Jurkat, Clone E6-1 (cell line): Measurements from ENCODE around the gene PDZD7.
"Not testable (repeated sequence)": the region's sequence is repeated elsewhere in the genome, so short reads cannot be mapped to it uniquely, and the experiment has no call there.

Source experiments
- DNase-seq: peaks from one replicate; pipeline ENCODE4 v3.0.0-alpha.2; 2011; ENCODE audit warnings: low read depth, low spot score
- H3K4me3 ChIP-seq: 2 replicates; pipeline ENCODE4 v1.5.1; 2011; ENCODE audit warnings: mild to moderate bottlenecking, low read length, control low read depth, moderate library complexity

The PDZD7 gene

DNA sequence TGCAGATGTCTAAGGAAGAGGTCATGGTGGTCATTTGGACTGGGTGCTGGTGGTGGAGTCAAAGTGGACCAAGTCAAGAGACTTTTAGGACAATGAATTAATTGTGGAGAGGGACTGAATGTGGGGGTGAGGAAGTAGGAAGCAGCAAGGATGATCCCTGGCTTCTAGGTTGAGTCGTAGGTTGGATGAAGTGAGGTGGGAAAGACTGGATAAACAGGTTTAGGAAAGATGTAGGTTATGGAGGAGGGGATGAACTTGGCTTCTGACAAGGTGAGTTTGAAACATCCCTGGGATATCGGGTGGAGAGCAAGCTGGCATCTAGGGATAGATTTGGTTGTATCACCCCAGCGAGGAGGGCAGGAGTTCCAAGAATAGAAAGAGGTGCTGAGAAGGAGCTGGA lies 54.0 kb downstream of the PDZD7 start:
- H3K4me3 ChIP-seq, result no peak overlapping the region
- DNase-seq, result no peak

DNA sequence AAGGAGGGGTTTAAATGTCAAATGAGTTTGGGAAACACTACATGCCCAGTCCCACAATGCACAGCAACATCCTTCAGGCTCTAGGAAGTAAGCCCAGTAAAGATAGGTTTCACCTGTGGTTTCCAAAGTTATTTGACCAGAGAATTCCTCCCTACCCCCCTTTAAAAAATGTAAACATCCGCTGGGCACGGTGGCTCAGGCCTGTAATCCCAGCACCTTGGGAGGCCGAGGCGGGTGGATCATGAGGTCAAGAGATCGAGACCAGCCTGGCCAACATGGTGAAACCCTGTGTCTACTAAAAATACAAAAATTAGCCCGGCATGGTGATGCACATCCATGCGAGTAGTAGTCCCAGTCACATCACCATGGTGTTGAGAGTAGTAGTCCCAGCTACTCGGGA lies 55.5 kb downstream of the PDZD7 start:
- H3K4me3 ChIP-seq, result not testable (repeated sequence)

DNA sequence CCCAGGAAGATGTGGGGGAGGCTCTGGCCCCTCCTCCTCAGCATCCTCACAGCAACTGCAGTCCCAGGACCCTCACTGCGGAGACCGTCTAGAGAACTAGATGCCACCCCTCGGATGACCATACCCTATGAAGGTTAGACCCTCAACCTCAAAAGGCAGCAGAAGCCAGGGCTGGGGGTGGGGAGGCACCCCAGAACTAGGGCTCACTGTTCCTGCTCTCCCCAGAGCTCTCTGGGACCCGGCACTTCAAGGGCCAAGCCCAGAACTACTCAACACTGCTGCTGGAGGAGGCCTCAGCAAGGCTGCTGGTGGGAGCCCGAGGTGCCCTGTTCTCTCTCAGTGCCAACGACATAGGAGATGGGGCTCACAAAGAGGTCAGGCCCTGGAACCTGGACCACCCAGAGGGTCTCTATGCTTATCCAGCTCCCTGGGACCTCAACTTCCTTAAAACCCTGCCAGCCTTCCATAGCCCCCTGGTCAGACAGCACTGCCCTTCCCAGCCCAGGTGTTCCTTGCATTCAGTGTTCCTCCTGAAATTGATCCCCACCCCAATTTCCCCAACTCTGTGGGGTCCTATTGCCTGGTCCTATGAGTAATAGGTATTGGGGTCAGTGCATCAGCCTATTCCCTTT lies 57.9 kb downstream of the PDZD7 start:
- no peak overlapping the region for H3K4me3 ChIP-seq
- DNase-seq, result no peak

More for the DNA sequence above, 55.5 kb downstream of the PDZD7 start:
- not testable (repeated sequence) for DNase-seq

DNA sequence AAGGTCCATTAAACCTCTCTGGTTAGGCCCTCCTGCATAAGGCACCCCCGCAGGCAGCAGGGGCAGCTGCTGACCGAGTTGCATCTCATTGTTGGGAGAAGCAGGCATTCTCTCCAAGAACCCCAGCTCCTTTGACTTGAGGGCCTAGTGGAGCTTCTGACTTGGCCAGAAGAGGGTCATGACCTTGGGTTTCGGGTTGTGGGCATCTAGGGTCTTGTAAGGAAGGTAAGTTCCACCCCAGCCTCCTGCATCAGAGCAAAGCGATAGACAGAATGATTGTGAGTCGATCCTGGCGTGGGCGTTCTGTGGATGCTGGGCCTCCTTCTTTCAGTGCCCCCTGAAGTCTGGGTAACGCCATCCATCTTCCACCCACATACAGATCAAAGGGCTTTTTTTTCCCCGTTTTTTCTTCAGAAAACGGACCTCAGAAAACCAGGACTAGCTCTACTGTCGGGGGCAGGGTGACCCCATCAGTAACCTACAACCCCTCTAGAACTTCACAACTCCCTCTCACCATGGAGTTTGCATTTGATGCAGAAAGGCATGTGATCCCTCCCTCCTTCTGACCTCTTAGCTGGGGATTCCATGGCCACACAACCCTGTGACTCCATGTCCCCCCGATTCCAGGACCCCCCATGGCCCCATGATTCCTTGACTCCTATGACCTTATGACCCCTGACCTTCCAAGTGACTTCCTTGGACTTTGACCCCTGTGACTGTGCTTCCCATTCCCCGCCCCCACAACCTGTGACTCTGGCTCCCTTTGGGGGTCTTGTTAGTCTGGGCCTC lies 58.6 kb downstream of the PDZD7 start:
- no peak overlapping the region for H3K4me3 ChIP-seq
- DNase-seq, result no peak

DNA sequence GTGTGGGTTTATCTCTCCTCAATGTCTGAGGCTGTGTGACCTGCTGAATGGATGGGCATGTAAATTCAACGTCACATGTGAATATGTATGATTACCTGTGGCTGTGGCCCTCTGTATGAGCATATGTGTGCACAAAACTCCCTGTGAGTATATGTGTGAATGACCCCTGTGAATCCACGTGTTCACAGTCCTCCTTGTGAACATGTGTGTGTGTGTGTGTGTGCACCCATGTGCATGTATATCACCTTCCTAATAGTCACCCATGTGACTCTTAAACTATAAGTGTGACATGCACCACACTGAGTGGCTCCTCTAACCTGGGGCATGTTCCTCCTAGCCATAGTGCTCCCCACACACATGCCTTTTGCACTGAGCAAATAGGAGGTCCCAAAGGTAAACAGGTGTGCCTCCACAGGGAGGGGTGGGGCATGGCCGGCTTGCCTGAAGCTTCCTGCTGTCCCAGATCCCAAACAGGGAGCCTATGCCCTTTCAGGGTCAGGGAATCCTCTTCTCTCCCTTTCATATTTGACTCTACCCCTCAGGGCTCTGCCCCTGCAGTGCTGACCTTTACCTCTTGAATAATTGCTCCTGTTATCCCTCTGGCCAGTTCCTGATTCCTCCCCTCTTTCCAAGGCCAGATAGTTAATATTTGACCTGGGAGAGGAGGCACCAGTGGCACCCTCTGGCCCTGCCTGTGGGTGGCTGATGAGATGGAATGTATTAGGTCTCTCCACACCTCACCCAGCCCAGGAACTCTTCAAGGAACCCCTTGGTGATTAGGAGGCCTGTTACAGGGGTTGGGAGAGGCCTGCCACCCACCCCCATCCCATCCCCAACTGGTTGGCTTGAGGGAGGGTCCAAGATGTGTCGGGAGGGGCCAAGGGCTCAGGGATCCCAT lies 59.8 kb downstream of the PDZD7 start:
- DNase-seq, result no peak
- no peak overlapping the region for H3K4me3 ChIP-seq

DNA sequence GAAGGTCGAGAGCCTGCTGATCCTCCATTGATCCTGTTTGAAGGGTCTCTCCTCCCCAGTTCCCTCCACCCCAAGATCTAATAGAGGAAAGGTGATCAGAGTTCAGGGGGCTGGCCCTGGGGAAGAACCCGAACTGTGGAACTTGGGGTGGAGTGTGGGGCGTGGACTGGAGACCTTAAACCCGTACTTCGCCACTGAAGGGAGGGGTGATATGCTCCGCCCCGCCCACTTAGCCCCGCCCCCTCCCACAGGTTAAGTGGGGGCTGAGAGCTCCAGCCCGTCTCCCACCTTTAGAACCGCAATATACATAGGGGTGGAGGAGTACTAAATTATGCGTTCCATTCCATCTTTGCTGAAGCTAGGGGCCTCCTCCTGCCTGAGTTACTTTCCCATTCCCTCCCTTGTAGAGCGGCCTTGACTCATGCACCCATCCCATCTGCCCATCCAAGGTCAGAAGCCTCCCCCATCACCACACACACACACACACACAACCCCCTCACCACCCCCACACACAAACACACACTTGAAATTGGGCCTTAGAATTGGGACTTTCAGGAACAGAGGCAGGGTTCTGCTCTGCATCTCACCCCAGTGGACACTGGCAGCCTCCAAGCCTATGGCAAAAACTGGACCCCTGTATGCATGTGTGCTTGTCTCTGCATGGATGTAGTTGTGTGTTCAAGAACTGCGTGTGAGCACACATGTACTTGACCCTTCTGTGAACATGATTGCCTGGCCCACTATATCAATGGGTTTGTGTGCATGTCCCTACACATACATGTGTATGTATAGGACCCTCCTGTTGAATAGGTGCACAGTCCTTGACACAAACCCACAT lies 60.6 kb downstream of the PDZD7 start:
- DNase-seq, result no peak

DNA sequence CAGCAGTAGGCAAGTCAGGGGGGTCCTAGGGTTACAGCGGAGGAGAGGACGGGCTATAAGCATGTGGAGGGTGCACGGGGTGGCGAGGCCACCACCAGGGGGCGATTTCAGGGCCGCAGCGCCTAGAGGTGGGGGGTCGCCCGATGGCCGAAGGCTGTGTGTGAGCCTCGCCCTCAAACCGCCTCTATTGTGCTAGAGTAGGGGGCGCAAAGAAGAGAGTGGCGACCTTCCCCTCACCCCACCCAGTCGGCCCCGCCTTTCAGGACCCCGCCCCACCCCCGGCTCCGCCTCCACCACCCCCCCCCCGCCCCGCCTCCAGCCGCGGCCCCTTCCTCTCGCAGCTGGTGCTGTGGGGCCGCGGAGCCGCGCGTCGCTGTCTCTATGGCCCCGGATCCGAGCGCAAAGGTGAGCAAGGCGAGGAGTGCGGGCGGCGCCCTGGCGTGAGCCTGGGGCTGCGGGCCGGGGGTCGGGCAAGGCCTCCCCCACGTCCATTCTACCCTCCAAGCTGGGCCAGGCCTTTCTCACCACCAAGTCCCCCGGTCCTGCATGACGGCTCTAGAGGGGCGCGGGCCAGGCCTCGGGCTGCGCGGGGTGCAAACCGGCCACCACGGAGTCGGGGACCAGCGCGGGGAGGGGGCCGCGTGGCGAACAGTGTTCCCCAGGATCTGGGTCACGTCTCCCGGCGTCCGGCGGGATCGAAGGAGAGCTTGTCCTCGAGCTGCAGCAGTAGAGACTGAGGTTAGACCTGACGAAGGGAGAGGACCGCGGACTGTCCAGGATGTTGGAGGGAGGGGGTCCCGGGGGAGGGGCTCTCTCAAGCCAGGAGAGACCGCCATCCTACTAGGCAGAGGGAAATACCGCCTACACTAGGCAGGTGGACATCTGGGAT lies 61.5 kb downstream of the PDZD7 start, which contains the start of gene SEMA4G:
Gene SEMA4G, plus strand, starts transcription at position 318 of the 889 bp plus-strand sequence. CDS start 3,409 bp downstream, outside the sequence.
- peak within 1 kb of the TSS; percentile 52 for H3K4me3 ChIP-seq
- peak; percentile 22 for DNase-seq

More for the DNA sequence above, 60.6 kb downstream of the PDZD7 start:
- no peak overlapping the region; the same call in 1 of the 2 replicates for H3K4me3 ChIP-seq

DNA sequence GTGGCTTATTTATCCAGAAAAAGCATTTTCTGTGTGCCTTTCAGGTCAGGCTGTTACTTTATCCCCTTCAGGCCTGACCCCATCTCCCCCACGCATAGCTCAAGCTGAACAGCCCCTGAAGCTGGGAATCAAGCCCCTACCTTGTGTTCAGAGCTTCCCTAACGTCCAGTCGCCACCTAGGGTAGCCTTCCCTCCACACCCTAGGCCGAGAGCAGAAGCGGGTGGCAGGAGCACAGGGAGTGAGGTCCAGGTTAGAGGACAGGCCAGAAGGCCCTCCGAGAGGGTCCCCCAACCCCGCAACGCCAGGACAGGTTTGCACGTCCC lies 62.1 kb downstream of the PDZD7 start:
- H3K4me3 ChIP-seq, result peak overlapping the region; percentile 52
- no peak for DNase-seq

DNA sequence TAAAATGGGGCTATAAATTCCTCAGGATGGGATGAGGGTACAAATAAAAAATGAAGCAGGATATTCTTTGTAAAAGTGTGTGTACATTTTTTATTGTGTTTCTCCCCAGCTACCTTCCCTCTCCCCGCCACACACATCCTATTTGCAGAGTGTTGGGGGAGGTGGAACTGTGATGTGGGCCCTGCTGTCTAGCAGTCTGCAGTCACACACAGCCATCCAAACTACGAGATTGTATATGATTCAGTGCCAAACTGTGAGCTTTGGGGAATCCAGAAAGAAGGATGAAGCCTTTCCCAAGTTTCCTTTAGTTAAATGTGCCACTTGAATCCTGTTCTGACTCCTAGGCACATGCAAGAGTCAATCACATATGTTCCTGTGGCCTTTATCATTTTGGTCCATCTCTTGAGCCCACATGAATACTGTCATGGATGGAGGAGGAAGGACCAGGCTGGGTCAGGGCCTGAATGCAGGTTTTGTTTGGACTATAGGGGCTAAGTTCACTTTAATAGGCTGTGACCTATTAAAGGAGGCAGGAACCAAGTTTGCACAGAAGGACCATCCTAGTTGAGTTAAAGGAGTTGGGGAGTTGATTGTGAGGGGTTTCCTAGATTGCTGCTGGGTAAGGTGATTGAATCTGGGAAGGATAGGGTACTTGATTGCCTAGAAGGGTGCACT lies 62.7 kb downstream of the PDZD7 start:
- H3K4me3 ChIP-seq, result no peak overlapping the region
- DNase-seq, result no peak

DNA sequence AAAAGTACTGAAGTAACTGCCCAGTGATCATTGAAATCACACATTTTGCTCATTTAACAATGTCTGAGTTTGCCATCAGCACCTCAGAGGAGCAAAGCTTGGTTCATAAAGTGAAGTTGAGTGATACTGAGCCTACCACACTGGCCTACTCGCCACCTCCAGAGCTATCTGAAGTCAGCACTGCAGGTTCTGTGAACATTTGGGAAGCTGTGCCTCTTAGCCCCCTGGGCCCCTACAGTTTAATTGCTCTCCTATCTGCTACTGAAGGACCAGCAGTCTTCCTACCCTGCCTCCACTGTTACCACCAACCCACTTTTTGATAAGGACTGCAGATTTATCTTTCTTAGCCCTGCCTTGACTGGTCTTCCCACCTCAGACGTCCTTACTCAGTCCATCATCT lies 63.6 kb downstream of the PDZD7 start:
- H3K4me3 ChIP-seq, result no peak overlapping the region

DNA sequence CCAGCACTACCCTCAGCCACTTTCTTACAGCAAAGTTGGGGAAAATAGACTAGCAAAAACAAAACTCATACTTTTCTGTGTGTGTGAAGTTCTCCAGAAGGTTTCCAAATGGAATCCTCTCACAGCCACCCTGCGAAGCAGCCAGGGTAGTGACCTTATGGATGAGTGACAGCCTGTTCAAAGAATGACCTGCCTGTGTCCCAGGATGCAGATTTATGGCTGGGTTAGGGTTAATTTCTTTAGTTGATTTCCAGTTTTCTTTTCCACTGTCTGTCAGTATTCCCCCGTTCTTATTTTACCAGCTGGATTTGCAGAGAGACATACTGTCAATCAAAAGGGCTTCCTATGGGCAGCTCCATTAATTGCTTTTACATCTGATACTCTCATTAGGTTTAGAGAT lies 64.0 kb downstream of the PDZD7 start:
- no peak for DNase-seq
- H3K4me3 ChIP-seq, result no peak overlapping the region

More for the DNA sequence above, 63.6 kb downstream of the PDZD7 start:
- no peak for DNase-seq

DNA sequence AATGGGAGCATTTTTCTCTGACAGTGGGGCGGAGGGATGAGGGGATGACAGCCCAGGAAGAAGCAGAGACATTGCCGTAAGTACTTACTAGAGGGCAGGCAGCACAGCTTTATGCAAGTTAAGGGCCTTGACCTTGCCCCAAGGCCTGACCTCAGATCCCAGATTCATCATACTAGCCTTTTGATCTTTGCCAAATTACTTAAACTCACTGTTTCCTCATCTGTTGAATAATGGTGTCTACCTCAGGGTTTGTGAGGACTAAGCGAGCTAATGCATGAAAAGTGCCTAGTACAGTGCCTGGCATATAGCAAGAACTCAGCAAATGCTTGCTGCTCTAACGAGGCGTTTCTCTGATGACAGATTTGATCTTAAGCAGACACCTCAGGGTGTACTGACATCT lies 65.1 kb downstream of the PDZD7 start:
- DNase-seq, result no peak
- no peak overlapping the region for H3K4me3 ChIP-seq

DNA sequence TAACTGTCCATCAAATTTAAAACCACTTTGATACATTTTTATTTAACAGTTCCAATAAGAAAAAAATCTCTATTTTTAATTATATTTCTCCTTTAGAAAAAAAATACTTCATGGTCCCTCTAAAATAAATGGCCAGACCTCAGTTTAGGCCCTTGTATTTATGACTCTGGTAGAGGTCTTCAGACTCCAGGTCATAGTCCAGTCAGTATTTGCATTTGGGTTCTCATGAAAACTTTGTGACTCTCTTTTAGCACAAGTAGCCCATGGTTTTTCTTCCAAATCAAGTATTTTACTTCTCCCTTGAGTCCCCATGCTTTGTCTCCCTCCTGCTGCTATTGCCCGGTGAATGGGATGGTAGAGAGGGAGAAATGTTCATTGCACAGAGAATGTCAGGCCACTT lies 67.1 kb downstream of the PDZD7 start:
- no peak for DNase-seq
- no peak overlapping the region for H3K4me3 ChIP-seq

DNA sequence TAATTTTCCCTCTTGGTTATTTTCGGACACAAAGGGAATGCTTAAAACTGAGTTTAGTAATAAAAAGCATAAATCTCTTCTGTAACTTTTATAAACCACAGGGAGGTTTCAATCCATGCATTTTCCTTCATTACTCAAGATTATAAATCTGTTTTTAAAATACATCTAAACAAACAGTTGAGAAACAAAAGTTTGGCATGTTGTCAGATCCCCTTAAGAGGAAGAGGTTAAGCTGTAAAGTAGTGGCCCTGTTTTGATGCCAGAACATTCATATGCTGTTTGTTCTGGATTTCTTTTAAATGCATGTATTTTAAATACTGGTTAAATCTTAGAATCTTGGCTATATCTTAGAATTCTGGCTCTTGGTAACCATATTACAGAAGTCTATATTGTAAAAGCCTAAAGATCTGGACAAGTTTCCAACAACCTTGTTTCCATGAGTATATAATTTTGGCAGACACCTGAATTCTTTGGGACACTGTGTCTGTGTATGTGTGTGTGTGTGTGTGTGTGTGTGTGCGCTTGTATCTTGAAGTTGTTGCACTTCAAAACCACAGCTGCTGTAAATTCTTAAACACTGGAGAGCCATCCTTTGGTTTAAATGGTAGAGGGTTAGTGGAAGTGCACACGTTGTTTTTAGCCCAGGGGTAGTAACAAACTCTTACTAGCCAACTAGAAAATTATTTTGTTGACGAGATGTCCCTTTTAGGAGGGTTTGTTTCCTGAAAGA lies 68.4 kb downstream of the PDZD7 start:
- no peak overlapping the region for H3K4me3 ChIP-seq

DNA sequence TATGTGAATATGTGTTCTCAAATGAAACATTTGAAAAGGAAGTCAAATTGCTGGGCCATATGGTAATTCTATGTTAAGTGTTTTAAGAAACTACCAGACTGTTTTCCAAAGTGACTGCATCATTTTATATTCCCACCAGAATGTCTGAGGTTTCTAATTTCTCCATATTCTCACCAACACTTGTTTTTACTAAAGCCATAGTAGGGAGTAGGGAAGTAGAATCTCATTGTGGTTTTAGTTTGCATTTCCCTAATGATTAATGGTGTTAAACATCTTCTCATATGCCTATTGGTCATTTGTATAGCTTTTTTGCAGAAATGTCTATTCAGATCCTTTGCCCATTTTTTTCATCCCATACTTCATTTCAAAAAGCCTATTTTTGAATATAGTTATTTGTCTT lies 70.7 kb downstream of the PDZD7 start:
- no peak overlapping the region for H3K4me3 ChIP-seq
- no peak for DNase-seq

More for the DNA sequence above, 68.4 kb downstream of the PDZD7 start:
- DNase-seq, result no peak
